ENCODE data around the gene LUZP2. TPM values are rescaled to one million over a fixed set of nuclear protein-coding genes. Genes with fewer than 3 reads are reported as not detected.

The LUZP2 gene
- total and polyA plus RNA-seq, 2 of the 8 experiments (the other 6 are each of a cell fraction or from before 2014, with no cell fraction given) = 0.79 to 1.5 TPM

DNA sequence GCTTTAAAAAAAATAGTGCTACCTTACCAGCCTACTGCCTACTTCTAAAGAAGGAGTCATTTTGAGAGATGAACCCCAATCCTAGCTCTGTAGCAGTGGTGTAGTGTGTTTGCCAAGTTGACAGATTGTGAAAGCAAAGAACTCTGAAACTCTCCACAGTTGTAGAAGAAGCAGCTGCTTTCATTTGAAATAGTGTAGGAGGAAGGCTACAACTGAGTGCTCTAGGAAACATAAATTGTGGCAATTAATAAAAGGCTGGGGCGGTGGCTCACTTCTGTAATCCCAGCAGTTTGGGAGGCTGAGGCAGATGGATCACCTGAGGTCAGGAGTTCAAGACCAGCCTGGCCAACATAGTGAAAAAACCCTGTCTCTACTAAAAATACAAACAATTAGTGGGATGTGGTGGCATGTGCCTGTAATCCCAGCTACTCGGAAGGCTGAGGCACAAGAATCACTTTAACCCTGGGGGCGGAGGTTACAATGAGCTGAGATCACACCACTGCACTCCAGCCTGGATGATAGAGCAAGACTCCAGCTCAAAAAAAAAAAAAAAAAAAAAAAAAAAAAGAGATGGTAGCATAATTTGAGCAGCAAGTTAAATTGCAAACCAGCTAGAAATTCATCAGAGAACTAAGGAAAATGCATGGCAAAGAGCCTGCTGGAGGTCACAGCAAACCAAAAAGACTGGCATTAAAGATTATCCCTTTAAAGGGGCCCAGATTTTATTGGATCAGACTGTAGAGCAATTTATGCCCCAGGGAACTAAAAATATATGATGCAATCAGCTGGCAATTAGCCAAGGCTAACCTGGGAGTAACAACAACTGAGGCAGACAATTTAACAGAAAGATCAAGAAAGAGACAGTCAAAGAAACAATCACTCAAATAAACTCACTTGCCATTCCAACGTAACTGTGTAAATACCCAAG lies 112.6 kb downstream of the LUZP2 start:
- Histone ChIP-seq H3K4ac (replicated peaks; ENCODE audit: insufficient read length, low read depth, low read length) (no peak overlapping the region), H4K91ac (replicated peaks; ENCODE audit: insufficient read length, low read length) (no peak overlapping the region), H3K23me2 (ENCODE audit: low read depth, low read length) (no peaks in the 10 kb centered on the region), H3K36me3 (ENCODE audit: control insufficient read depth in 2 of 4, insufficient read depth in 4 of 4, low read length in 3 of 4) (no peaks in the 10 kb centered on the region), H3K9me3 (ENCODE audit: insufficient read depth in 2 of 2, low read depth in 1 of 2, low read length in 1 of 2) (no peaks in the 10 kb centered on the region), H2AFZ (ENCODE audit: low read length) (no peak overlapping the region), H3K4me2 (ENCODE audit: insufficient read depth in 1 of 2, low read depth in 2 of 2, low read length in 2 of 2) (no peak overlapping the region), H4K5ac (ENCODE audit: insufficient read length, low read depth, low read length) (no peak overlapping the region), H3K27ac (ENCODE audit: low read depth, low read length) (no peak overlapping the region), H3K79me2 (ENCODE audit: control insufficient read depth in 1 of 2, insufficient read depth in 2 of 2, low read length in 2 of 2) (no peaks in the 10 kb centered on the region), H3K18ac (ENCODE audit: extremely low read depth, low read length) (no peak overlapping the region), H2AK5ac (ENCODE audit: low read depth, low read length) (no peak overlapping the region), H2BK15ac (ENCODE audit: low read length) (no peak overlapping the region), H2BK120ac (replicated peaks; ENCODE audit: low read depth, low read length) (no peak overlapping the region), H3K14ac (ENCODE audit: insufficient read length) (no peak overlapping the region), H3K27me3 (replicated peaks in 1 of 4; ENCODE audit: control insufficient read depth in 3 of 4, extremely low read depth in 1 of 4, insufficient read depth in 3 of 4, low read length in 3 of 4) (no peaks in the 10 kb centered on the region), H3K9ac (replicated peaks in 1 of 4; ENCODE audit: extremely low read depth in 1 of 4, low read depth in 3 of 4, low read length in 3 of 4) (no peak overlapping the region), H3K23ac (ENCODE audit: insufficient read length) (no peak overlapping the region), H2BK5ac (ENCODE audit: low read depth, low read length) (no peak overlapping the region), H3K79me1 (ENCODE audit: low read depth, low read length) (no peaks in the 10 kb centered on the region), H4K20me1 (replicated peaks in 1 of 2; ENCODE audit: control insufficient read depth in 1 of 2, insufficient read depth in 2 of 2, low read length in 2 of 2) (no peaks in the 10 kb centered on the region), H2BK12ac (ENCODE audit: low read depth, low read length) (no peak overlapping the region), H4K8ac (ENCODE audit: extremely low read depth, insufficient read depth, low read length) (no peak overlapping the region), H3K4me3 (ENCODE audit: extremely low read depth in 1 of 4, insufficient read depth in 2 of 4, low read depth in 3 of 4, low read length in 4 of 4) (no peak overlapping the region), H3K4me1 (replicated peaks in 1 of 4; ENCODE audit: control insufficient read depth in 3 of 4, insufficient read depth in 4 of 4, low read length in 3 of 4) (no peaks in the 10 kb centered on the region), H2BK20ac (ENCODE audit: low read length) (no peak overlapping the region), H3K56ac (replicated peaks; ENCODE audit: insufficient read length, low read depth, low read length) (no peak overlapping the region)
- 85% methylated on average over 4 of the region's 4 CpGs; no CpG with 5 or more reads in 1 of the 2 experiments for WGBS, 2 experiments (ENCODE audit: extremely low coverage in 1 of 2, insufficient coverage in 1 of 2, insufficient read length in 1 of 2, insufficient replicate concordance in 2 of 2, low coverage in 1 of 2, low lambda C conversion rate in 2 of 2, missing lambda C conversion rate in 1 of 2)
- DNase-seq (ENCODE audit: low read depth in 1 of 2, low spot score in 2 of 2) (no peak), FAIRE-seq (no peak)
- CTCF ChIA-PET (ENCODE audit: partially characterized antibody) = interaction anchor here (1.2 kb wide), 1 partner anchor 9 kb away, joined by 5 read pairs; no protein-coding TSS in a partner anchor
- POLR2A ChIA-PET (ENCODE audit: partially characterized antibody) = no interaction called here
- no peak for TF ChIP-seq CHD2 (IDR thresholded peaks at IDR 0.05; ENCODE audit: low read length)
- no peak for TF ChIP-seq TAF1 (IDR thresholded peaks at IDR 0.05; ENCODE audit: low read depth, low read length)

Measured in H1 (cell line).